ENCODE data around the gene SORBS1. TPM values are rescaled to one million over a fixed set of nuclear protein-coding genes. Genes with fewer than 3 reads are reported as not detected.

The SORBS1 gene
- total RNA-seq, 1 experiment from 2014 or later: 39.9 TPM

DNA sequence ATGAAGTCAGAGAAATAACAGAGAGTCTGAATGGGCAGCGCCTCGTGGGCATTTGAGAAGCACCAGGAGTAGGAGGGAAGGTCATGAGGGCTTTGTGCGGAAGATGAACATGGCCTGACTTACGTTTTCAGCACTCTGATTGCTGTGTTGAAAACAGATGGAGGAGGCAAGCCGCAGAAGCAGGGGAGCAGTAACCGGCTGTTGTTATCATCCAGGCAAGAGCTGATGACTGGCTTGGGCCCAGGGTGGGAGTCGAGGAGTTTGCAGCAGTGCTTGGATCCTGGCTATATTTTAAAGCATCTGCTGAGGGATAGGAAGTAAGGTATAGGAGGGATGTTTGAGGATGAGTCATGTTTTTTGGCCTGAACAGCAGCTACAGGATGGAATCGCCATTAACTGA lies 257.6 kb downstream of the SORBS1 start:
- ChIA-PET CTCF (interaction anchor here (0.5 to 1.4 kb wide), 3 partner anchors 57 to 681 kb away, joined by 4 read pairs; no protein-coding TSS in a partner anchor), POLR2A (interaction anchor here (0.6 kb wide), 1 partner anchor 22 kb away, joined by 3 read pairs; no protein-coding TSS in a partner anchor)
- Mint-ChIP-seq H3K9me3 (no peaks in the 10 kb centered on the region), H3K36me3 (no peaks in the 10 kb centered on the region), H3K4me1 (peaks cover 1% of the 10 kb centered on the region), H3K4me3 (no peak overlapping the region), H3K27ac (no peak overlapping the region), H3K27me3 (ENCODE audit: low read depth) (peaks cover 5% of the 10 kb centered on the region)
- DNase-seq (ENCODE audit: low spot score) (no peak), ATAC-seq (no peak)
- TF ChIP-seq PRRX2 (CRISPR knock-in tag; IDR thresholded peaks at IDR 0.05): no peak
- no peak for TF ChIP-seq JUN (CRISPR knock-in tag; IDR thresholded peaks at IDR 0.05)
- TF ChIP-seq ETV6 (CRISPR knock-in tag; IDR thresholded peaks at IDR 0.05): no peak
- TF ChIP-seq, protein P1, sequence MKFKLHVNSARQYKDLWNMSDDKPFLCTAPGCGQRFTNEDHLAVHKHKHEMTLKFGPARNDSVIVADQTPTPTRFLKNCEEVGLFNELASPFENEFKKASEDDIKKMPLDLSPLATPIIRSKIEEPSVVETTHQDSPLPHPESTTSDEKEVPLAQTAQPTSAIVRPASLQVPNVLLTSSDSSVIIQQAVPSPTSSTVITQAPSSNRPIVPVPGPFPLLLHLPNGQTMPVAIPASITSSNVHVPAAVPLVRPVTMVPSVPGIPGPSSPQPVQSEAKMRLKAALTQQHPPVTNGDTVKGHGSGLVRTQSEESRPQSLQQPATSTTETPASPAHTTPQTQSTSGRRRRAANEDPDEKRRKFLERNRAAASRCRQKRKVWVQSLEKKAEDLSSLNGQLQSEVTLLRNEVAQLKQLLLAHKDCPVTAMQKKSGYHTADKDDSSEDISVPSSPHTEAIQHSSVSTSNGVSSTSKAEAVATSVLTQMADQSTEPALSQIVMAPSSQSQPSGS (CRISPR knock-in tag; IDR thresholded peaks at IDR 0.05; ENCODE audit: borderline replicate concordance, low read depth): no peak
- TF ChIP-seq, protein P2, sequence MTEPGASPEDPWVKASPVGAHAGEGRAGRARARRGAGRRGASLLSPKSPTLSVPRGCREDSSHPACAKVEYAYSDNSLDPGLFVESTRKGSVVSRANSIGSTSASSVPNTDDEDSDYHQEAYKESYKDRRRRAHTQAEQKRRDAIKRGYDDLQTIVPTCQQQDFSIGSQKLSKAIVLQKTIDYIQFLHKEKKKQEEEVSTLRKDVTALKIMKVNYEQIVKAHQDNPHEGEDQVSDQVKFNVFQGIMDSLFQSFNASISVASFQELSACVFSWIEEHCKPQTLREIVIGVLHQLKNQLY (CRISPR knock-in tag; IDR thresholded peaks at IDR 0.05): no peak
- no peak for TF ChIP-seq TEAD4 (CRISPR knock-in tag; IDR thresholded peaks at IDR 0.05)
- no peak for TF ChIP-seq NFATC4 (CRISPR knock-in tag; IDR thresholded peaks at IDR 0.05)
- no peak for TF ChIP-seq NFE2L1 (CRISPR knock-in tag; IDR thresholded peaks at IDR 0.05)
- TF ChIP-seq CREM (CRISPR knock-in tag; IDR thresholded peaks at IDR 0.05): no peak
- no peak for TF ChIP-seq FOXJ3 (CRISPR knock-in tag; IDR thresholded peaks at IDR 0.05; ENCODE audit: borderline replicate concordance)
- TF ChIP-seq, protein P3, sequence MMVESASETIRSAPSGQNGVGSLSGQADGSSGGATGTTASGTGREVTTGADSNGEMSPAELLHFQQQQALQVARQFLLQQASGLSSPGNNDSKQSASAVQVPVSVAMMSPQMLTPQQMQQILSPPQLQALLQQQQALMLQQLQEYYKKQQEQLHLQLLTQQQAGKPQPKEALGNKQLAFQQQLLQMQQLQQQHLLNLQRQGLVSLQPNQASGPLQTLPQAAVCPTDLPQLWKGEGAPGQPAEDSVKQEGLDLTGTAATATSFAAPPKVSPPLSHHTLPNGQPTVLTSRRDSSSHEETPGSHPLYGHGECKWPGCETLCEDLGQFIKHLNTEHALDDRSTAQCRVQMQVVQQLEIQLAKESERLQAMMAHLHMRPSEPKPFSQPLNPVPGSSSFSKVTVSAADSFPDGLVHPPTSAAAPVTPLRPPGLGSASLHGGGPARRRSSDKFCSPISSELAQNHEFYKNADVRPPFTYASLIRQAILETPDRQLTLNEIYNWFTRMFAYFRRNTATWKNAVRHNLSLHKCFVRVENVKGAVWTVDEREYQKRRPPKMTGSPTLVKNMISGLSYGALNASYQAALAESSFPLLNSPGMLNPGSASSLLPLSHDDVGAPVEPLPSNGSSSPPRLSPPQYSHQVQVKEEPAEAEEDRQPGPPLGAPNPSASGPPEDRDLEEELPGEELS (CRISPR knock-in tag; IDR thresholded peaks at IDR 0.05): no peak

DNA sequence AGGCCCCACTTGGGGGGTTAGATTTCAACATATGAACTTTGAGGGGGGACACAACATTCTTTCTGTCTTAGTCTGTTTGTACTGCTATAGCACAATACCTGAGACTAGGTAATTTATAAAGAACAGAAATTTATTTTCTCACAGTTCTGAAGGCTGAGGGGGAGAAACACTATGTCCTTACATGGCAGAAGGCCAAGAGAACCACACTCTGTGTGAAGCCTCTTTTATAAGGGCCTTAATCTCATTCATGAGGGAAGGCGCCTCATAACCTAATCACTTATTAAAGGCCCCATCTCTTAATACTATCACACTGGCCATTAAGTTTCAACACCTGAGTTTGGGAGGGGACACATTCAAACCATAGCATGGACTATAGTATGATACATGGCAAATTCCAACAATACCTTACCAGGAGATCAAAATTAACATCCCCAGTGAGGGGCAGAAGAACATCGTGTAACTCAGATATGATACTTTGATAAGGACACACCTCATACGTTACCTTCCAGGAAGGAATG lies 261.1 kb downstream of the SORBS1 start:
- Mint-ChIP-seq H3K27me3 (ENCODE audit: low read depth) (peaks cover 19% of the 10 kb centered on the region), H3K4me1 (peaks cover 14% of the 10 kb centered on the region), H3K27ac (no peak overlapping the region), H3K4me3 (no peak overlapping the region), H3K9me3 (no peaks in the 10 kb centered on the region), H3K36me3 (no peaks in the 10 kb centered on the region)
- CTCF ChIA-PET: no interaction called here
- no peak for DNase-seq (ENCODE audit: low spot score)
- no peak for ATAC-seq
- TF ChIP-seq ZNF232 (CRISPR knock-in tag; IDR thresholded peaks at IDR 0.05) (no peak), ZNF263 (CRISPR knock-in tag; IDR thresholded peaks at IDR 0.05; ENCODE audit: low read depth) (no peak), PRRX2 (CRISPR knock-in tag; IDR thresholded peaks at IDR 0.05) (no peak), JUN (CRISPR knock-in tag; IDR thresholded peaks at IDR 0.05) (no peak), RELA (CRISPR knock-in tag; IDR thresholded peaks at IDR 0.05; ENCODE audit: borderline replicate concordance) (no peak), NFYB (CRISPR knock-in tag; conservative IDR thresholded peaks at IDR 0.05; ENCODE audit: low read depth) (no peak), ZNF138 (CRISPR knock-in tag; conservative IDR thresholded peaks at IDR 0.05) (no peak), MYBL2 (CRISPR knock-in tag; IDR thresholded peaks at IDR 0.05) (no peak)
- TF ChIP-seq, protein P4, sequence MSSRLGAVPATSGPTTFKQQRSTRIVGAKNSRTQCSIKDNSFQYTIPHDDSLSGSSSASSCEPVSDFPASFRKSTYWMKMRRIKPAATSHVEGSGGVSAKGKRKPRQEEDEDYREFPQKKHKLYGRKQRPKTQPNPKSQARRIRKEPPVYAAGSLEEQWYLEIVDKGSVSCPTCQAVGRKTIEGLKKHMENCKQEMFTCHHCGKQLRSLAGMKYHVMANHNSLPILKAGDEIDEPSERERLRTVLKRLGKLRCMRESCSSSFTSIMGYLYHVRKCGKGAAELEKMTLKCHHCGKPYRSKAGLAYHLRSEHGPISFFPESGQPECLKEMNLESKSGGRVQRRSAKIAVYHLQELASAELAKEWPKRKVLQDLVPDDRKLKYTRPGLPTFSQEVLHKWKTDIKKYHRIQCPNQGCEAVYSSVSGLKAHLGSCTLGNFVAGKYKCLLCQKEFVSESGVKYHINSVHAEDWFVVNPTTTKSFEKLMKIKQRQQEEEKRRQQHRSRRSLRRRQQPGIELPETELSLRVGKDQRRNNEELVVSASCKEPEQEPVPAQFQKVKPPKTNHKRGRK (CRISPR knock-in tag; IDR thresholded peaks at IDR 0.05; ENCODE audit: borderline replicate concordance): no peak
- TF ChIP-seq, protein P5, sequence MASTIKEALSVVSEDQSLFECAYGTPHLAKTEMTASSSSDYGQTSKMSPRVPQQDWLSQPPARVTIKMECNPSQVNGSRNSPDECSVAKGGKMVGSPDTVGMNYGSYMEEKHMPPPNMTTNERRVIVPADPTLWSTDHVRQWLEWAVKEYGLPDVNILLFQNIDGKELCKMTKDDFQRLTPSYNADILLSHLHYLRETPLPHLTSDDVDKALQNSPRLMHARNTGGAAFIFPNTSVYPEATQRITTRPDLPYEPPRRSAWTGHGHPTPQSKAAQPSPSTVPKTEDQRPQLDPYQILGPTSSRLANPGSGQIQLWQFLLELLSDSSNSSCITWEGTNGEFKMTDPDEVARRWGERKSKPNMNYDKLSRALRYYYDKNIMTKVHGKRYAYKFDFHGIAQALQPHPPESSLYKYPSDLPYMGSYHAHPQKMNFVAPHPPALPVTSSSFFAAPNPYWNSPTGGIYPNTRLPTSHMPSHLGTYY (CRISPR knock-in tag; IDR thresholded peaks at IDR 0.05): no peak
- TF ChIP-seq, protein P6, sequence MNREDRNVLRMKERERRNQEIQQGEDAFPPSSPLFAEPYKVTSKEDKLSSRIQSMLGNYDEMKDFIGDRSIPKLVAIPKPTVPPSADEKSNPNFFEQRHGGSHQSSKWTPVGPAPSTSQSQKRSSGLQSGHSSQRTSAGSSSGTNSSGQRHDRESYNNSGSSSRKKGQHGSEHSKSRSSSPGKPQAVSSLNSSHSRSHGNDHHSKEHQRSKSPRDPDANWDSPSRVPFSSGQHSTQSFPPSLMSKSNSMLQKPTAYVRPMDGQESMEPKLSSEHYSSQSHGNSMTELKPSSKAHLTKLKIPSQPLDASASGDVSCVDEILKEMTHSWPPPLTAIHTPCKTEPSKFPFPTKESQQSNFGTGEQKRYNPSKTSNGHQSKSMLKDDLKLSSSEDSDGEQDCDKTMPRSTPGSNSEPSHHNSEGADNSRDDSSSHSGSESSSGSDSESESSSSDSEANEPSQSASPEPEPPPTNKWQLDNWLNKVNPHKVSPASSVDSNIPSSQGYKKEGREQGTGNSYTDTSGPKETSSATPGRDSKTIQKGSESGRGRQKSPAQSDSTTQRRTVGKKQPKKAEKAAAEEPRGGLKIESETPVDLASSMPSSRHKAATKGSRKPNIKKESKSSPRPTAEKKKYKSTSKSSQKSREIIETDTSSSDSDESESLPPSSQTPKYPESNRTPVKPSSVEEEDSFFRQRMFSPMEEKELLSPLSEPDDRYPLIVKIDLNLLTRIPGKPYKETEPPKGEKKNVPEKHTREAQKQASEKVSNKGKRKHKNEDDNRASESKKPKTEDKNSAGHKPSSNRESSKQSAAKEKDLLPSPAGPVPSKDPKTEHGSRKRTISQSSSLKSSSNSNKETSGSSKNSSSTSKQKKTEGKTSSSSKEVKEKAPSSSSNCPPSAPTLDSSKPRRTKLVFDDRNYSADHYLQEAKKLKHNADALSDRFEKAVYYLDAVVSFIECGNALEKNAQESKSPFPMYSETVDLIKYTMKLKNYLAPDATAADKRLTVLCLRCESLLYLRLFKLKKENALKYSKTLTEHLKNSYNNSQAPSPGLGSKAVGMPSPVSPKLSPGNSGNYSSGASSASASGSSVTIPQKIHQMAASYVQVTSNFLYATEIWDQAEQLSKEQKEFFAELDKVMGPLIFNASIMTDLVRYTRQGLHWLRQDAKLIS (CRISPR knock-in tag; IDR thresholded peaks at IDR 0.05; ENCODE audit: borderline replicate concordance): no peak
- TF ChIP-seq, protein P7, sequence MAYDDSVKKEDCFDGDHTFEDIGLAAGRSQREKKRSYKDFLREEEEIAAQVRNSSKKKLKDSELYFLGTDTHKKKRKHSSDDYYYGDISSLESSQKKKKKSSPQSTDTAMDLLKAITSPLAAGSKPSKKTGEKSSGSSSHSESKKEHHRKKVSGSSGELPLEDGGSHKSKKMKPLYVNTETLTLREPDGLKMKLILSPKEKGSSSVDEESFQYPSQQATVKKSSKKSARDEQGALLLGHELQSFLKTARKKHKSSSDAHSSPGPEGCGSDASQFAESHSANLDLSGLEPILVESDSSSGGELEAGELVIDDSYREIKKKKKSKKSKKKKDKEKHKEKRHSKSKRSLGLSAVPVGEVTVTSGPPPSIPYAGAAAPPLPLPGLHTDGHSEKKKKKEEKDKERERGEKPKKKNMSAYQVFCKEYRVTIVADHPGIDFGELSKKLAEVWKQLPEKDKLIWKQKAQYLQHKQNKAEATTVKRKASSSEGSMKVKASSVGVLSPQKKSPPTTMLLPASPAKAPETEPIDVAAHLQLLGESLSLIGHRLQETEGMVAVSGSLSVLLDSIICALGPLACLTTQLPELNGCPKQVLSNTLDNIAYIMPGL (CRISPR knock-in tag; IDR thresholded peaks at IDR 0.05): no peak
- TF ChIP-seq, protein P8, sequence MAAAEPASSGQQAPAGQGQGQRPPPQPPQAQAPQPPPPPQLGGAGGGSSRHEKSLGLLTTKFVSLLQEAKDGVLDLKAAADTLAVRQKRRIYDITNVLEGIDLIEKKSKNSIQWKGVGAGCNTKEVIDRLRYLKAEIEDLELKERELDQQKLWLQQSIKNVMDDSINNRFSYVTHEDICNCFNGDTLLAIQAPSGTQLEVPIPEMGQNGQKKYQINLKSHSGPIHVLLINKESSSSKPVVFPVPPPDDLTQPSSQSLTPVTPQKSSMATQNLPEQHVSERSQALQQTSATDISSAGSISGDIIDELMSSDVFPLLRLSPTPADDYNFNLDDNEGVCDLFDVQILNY (CRISPR knock-in tag; IDR thresholded peaks at IDR 0.05): no peak
- POLR2A ChIA-PET: no interaction called here

Data from WTC11 (cell line).